Measurements from ENCODE around the gene OBP2B.
"Not testable (repeated sequence)": the region's sequence is repeated elsewhere in the genome, so short reads cannot be mapped to it uniquely, and the experiment has no call there.

The OBP2B gene

GRCh38 chr9:133233681-133234432, 24.8 kb upstream of the OBP2B start:
- H3K27ac Mint-ChIP-seq: no peak overlapping the region
- peaks cover 8% of the 10 kb centered on the region for H3K4me1 Mint-ChIP-seq
- no peak overlapping the region for H3K4me3 Mint-ChIP-seq
- no peak for DNase-seq
- H3K9me3 Mint-ChIP-seq: no peaks in the 10 kb centered on the region
- peaks cover 29% of the 10 kb centered on the region for H3K27me3 Mint-ChIP-seq
- CTCF ChIA-PET: no interaction called here
- H3K36me3 Mint-ChIP-seq: no peaks in the 10 kb centered on the region

- H3K27me3 Mint-ChIP-seq: peaks cover 15% of the 10 kb centered on the region
- H3K4me1 Mint-ChIP-seq, DNase-seq, H3K9me3 Mint-ChIP-seq, H3K27ac Mint-ChIP-seq, H3K36me3 Mint-ChIP-seq, CTCF ChIA-PET, H3K4me3 Mint-ChIP-seq: not testable (repeated sequence)
These were observed 23.0 kb upstream of the OBP2B start for GRCh38 chr9:133231934-133232568.

- H3K36me3 Mint-ChIP-seq, CTCF ChIA-PET, H3K4me1 Mint-ChIP-seq, H3K27me3 Mint-ChIP-seq, H3K27ac Mint-ChIP-seq, DNase-seq, H3K9me3 Mint-ChIP-seq, H3K4me3 Mint-ChIP-seq: not testable (repeated sequence)
These were observed 21.5 kb upstream of the OBP2B start for GRCh38 chr9:133230514-133230913.

GRCh38 chr9:133230093-133230492, 21.0 kb upstream of the OBP2B start:
- Mint-ChIP-seq H3K27ac (no peak overlapping the region), H3K9me3 (no peaks in the 10 kb centered on the region), H3K36me3 (no peaks in the 10 kb centered on the region), H3K4me3 (no peak overlapping the region), H3K4me1 (no peaks in the 10 kb centered on the region), H3K27me3 (peaks cover 6% of the 10 kb centered on the region)
- DNase-seq: no peak
- CTCF ChIA-PET: no interaction called here

GRCh38 chr9:133228474-133229193, 19.6 kb upstream of the OBP2B start:
- H3K4me3 Mint-ChIP-seq, H3K9me3 Mint-ChIP-seq, DNase-seq, H3K4me1 Mint-ChIP-seq, H3K36me3 Mint-ChIP-seq, CTCF ChIA-PET, H3K27ac Mint-ChIP-seq, H3K27me3 Mint-ChIP-seq: not testable (repeated sequence)

GRCh38 chr9:133227996-133228395, 18.9 kb upstream of the OBP2B start:
- H3K4me1 Mint-ChIP-seq, DNase-seq, H3K27me3 Mint-ChIP-seq, H3K27ac Mint-ChIP-seq, H3K9me3 Mint-ChIP-seq, H3K4me3 Mint-ChIP-seq, CTCF ChIA-PET, H3K36me3 Mint-ChIP-seq: not testable (repeated sequence)

- Mint-ChIP-seq H3K9me3 (no peaks in the 10 kb centered on the region), H3K27ac (no peak overlapping the region), H3K36me3 (no peaks in the 10 kb centered on the region), H3K4me3 (no peak overlapping the region), H3K4me1 (no peaks in the 10 kb centered on the region), H3K27me3 (peaks cover 12% of the 10 kb centered on the region)
- DNase-seq: no peak
- CTCF ChIA-PET: no interaction called here
These were observed 18.3 kb upstream of the OBP2B start for GRCh38 chr9:133227242-133227860.

- Mint-ChIP-seq H3K27ac (no peak overlapping the region), H3K27me3 (peaks cover 21% of the 10 kb centered on the region), H3K9me3 (no peaks in the 10 kb centered on the region), H3K4me3 (no peak overlapping the region), H3K4me1 (no peaks in the 10 kb centered on the region), H3K36me3 (no peaks in the 10 kb centered on the region)
- no peak for DNase-seq
- CTCF ChIA-PET: no interaction called here
These were observed 17.4 kb upstream of the OBP2B start for GRCh38 chr9:133226219-133227171.

GRCh38 chr9:133225171-133226011, 16.3 kb upstream of the OBP2B start:
- no peak for DNase-seq
- Mint-ChIP-seq H3K9me3 (no peaks in the 10 kb centered on the region), H3K27ac (no peak overlapping the region), H3K27me3 (peaks cover 31% of the 10 kb centered on the region), H3K4me3 (no peak overlapping the region), H3K4me1 (no peaks in the 10 kb centered on the region), H3K36me3 (no peaks in the 10 kb centered on the region)
- CTCF ChIA-PET: no interaction called here

- Mint-ChIP-seq H3K4me1 (no peaks in the 10 kb centered on the region), H3K27ac (no peak overlapping the region)
- CTCF ChIA-PET: no interaction called here
These were observed 15.7 kb upstream of the OBP2B start for GRCh38 chr9:133224762-133225161.

GRCh38 chr9:133223159-133223756, 14.2 kb upstream of the OBP2B start:
- H3K9me3 Mint-ChIP-seq, H3K4me1 Mint-ChIP-seq, H3K36me3 Mint-ChIP-seq, H3K27ac Mint-ChIP-seq, H3K4me3 Mint-ChIP-seq, CTCF ChIA-PET, DNase-seq: not testable (repeated sequence)
- H3K27me3 Mint-ChIP-seq: peaks cover 38% of the 10 kb centered on the region

More at GRCh38 chr9:133224762-133225161, 15.7 kb upstream of the OBP2B start:
- Mint-ChIP-seq H3K9me3 (no peaks in the 10 kb centered on the region), H3K4me3 (no peak overlapping the region), H3K27me3 (peaks cover 36% of the 10 kb centered on the region), H3K36me3 (no peaks in the 10 kb centered on the region)
- DNase-seq: no peak

- CTCF ChIA-PET, H3K27ac Mint-ChIP-seq, H3K9me3 Mint-ChIP-seq, H3K36me3 Mint-ChIP-seq, H3K4me1 Mint-ChIP-seq, H3K4me3 Mint-ChIP-seq, DNase-seq: not testable (repeated sequence)
- peaks cover 48% of the 10 kb centered on the region for H3K27me3 Mint-ChIP-seq
These were observed 12.9 kb upstream of the OBP2B start for GRCh38 chr9:133221994-133222393.
